Neutrophil (primary cell): Measurements from ENCODE around the gene ADGRF3.
"Not testable (repeated sequence)": the region's sequence is repeated elsewhere in the genome, so short reads cannot be mapped to it uniquely, and the experiment has no call there.

Experiments used
- H3K27ac ChIP-seq: fragments of 200-600 bp; sonication (generic); 2 replicates; pipeline ENCODE4 v1.5.1; 2016; ENCODE audit warnings: mild to moderate bottlenecking, moderate library complexity
- H3K27me3 ChIP-seq: fragments of 200-600 bp; sonication (generic); 2 replicates; pipeline ENCODE4 v1.6.0; 2016; ENCODE audit warnings: mild to moderate bottlenecking
- H3K36me3 ChIP-seq: fragments of 200-600 bp; sonication (generic); 2 replicates; pipeline ENCODE4 v1.5.1; 2017
- H3K4me1 ChIP-seq, 2 experiments: fragments of 200-600 bp in 1 of 2; sonication (generic) in 1 of 2; 1 replicate in 1 of 2; 2 replicates in 1 of 2; pipeline versions ENCODE4 v1.5.1 to v1.6.1; 2013 to 2016; ENCODE audit warnings: low read depth in 1 of 2, low read length in 1 of 2, mild to moderate bottlenecking in 1 of 2, moderate library complexity in 1 of 2; ENCODE audit not compliant: control insufficient read depth in 1 of 2, insufficient read depth in 1 of 2
- H3K4me3 ChIP-seq, 2 experiments: fragments of 200-600 bp in 1 of 2; sonication (generic) in 1 of 2; 1 replicate in 1 of 2; 2 replicates in 1 of 2; pipeline ENCODE4 v1.5.1; 2013 to 2016; ENCODE audit warnings: low read depth in 1 of 2, low read length in 1 of 2, mild to moderate bottlenecking in 1 of 2, moderate library complexity in 1 of 2
- H3K9me3 ChIP-seq: fragments of 200-600 bp; sonication (generic); 2 replicates; pipeline ENCODE4 v1.5.1; 2016
- TF ChIP-seq, protein P1 (sequence below): fragments of 200-600 bp; sonication (generic); IDR thresholded peaks from 2 replicates; pipeline ENCODE4 v1.5.1; 2016; ENCODE audit warnings: antibody characterized with exemption

The ADGRF3 gene

DNA sequence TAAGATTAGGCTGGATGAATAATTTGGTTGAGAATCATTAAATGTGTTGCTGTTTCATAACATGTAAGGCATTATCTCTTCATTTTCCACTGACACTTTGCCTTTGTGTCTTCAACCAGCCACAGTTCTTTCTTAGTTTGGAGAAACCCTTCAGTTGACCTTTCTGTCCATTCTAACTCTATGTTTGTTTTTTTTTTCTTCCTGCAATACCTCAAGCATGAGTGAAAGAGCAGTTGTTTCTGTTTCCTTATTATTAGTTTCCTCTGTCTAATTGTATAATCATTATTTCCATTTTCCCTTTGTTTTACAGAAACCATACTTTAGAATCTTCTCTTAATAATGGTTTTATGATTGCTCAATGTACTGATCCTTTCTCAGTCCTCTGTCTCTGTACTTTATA is 76.2 kb downstream of the ADGRF3 start:
- H3K9me3 ChIP-seq: no peaks in the 10 kb centered on the region
- H3K36me3 ChIP-seq: peaks cover 30% of the 10 kb centered on the region
- no peaks in the 10 kb centered on the region for H3K27me3 ChIP-seq
- H3K4me3 ChIP-seq: no peak overlapping the region
- TF ChIP-seq, protein P1, sequence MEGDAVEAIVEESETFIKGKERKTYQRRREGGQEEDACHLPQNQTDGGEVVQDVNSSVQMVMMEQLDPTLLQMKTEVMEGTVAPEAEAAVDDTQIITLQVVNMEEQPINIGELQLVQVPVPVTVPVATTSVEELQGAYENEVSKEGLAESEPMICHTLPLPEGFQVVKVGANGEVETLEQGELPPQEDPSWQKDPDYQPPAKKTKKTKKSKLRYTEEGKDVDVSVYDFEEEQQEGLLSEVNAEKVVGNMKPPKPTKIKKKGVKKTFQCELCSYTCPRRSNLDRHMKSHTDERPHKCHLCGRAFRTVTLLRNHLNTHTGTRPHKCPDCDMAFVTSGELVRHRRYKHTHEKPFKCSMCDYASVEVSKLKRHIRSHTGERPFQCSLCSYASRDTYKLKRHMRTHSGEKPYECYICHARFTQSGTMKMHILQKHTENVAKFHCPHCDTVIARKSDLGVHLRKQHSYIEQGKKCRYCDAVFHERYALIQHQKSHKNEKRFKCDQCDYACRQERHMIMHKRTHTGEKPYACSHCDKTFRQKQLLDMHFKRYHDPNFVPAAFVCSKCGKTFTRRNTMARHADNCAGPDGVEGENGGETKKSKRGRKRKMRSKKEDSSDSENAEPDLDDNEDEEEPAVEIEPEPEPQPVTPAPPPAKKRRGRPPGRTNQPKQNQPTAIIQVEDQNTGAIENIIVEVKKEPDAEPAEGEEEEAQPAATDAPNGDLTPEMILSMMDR: no peak
- H3K4me1 ChIP-seq: peaks cover 18 to 21% of the 10 kb centered on the region in 2 experiments
- H3K27ac ChIP-seq: peak overlapping the region; percentile 62

DNA sequence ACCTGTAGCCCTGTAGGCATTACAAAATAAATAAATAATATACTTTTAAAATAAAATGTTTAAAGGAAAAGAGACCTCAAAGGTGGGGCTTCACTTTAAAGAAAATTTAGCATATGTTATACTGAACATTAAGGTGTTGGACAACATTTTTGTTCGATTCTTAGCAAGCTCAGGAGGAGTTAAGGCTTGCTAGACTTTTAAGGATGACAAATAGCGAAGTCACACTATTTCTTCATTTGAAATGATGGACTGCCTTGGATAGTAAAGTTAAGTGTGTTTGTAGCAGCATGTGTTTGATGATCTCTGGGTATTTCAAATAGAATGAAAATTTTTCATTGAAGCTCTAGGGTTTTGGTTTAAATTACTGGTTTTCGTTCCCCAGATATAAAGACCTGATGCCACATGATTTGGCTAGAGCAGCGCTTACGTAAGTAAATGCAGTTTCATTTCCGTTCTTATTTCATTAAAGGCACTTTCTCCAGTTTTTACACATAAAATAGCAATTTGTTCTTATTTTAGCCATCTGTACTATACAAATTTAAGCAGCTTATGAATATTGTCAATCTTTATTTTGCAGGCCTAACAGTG is 76.9 kb downstream of the ADGRF3 start:
- peaks cover 18 to 21% of the 10 kb centered on the region in 2 experiments for H3K4me1 ChIP-seq
- TF ChIP-seq, protein P1: no peak
- H3K4me3 ChIP-seq: no peak overlapping the region
- H3K27me3 ChIP-seq: no peaks in the 10 kb centered on the region
- peak overlapping the region; percentile 62 for H3K27ac ChIP-seq
- no peaks in the 10 kb centered on the region for H3K9me3 ChIP-seq
- peaks cover 32% of the 10 kb centered on the region for H3K36me3 ChIP-seq

DNA sequence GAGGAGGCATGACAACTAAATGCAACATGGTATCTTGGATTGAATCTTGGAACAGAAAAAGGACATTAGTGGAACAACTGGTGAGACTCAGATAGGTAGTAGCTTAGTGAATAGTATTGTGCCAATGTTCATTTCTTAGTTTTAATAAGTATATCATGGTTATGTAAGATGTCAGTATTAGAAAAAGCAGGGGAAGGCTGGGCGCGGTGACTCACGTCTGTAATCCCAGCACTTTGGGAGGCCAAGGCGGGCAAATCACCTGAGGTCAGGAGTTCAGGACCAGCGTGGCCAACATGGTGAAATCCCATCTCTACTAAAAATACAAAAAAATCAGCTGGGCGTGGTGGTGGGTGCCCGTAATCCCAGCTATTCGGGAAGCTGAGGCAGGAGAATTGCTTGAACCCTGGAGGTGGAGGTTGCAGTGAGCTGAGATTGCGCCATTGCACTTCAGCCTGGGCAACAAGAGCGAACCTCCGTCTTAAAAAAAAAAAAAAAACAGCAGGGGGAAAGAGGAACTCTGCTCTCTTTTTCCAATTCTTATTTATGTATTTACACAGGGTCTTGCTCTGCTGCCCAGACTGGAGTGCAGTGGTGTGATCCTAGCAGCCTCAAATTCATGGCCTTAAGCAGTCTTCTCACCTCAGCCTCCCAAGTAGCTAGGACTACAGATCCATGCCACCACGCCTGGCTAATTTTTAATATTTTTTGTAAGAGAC is 77.8 kb downstream of the ADGRF3 start:
- peak overlapping the region; percentile 62 for H3K27ac ChIP-seq
- H3K9me3 ChIP-seq: not testable (repeated sequence)
- peaks cover 34% of the 10 kb centered on the region for H3K36me3 ChIP-seq

GRCh38 chr2:26268213-26268612 is 78.4 kb downstream of the ADGRF3 start:
- H3K4me3 ChIP-seq: no peak overlapping the region
- TF ChIP-seq, protein P1: no peak
- H3K36me3 ChIP-seq: peaks cover 36% of the 10 kb centered on the region
- H3K4me1 ChIP-seq: peaks cover 9 to 12% of the 10 kb centered on the region in 2 experiments
- no peaks in the 10 kb centered on the region for H3K27me3 ChIP-seq
- H3K27ac ChIP-seq: peak overlapping the region; percentile 62
- no peaks in the 10 kb centered on the region for H3K9me3 ChIP-seq

More for the DNA sequence above, 77.8 kb downstream of the ADGRF3 start:
- not testable (repeated sequence) for H3K4me3 ChIP-seq, H3K27me3 ChIP-seq
- peaks cover 13 to 17% of the 10 kb centered on the region in 2 experiments for H3K4me1 ChIP-seq

- not testable (repeated sequence) for H3K4me1 ChIP-seq, H3K27ac ChIP-seq, H3K4me3 ChIP-seq, H3K9me3 ChIP-seq, H3K27me3 ChIP-seq
- peaks cover 63% of the 10 kb centered on the region for H3K36me3 ChIP-seq
Measured at GRCh38 chr2:26258836-26259235, 87.8 kb downstream of the ADGRF3 start.
